PFSK-1 (cell line): ENCODE measurements around the gene MGAT4C.

ENCODE experiments used
- FOXP2 ChIP-seq: optimal IDR thresholded peaks from 2 replicates; pipeline ENCODE3; 2011; ENCODE audit warnings: borderline replicate concordance, control low read depth, inconsistent platforms; ENCODE audit not compliant: insufficient read depth; ENCODE audit errors: extremely low read length, extremely low read depth
- POLR2AphosphoS5 ChIP-seq: IDR thresholded peaks from 2 replicates; pipeline ENCODE4 v1.6.1; 2012; ENCODE audit warnings: low read depth, mild to moderate bottlenecking, control low read depth, low read length, moderate library complexity
- SIN3A ChIP-seq: IDR thresholded peaks from 2 replicates; pipeline ENCODE4 v1.6.1; 2012; ENCODE audit warnings: mild to moderate bottlenecking, low read length, moderate library complexity, borderline replicate concordance; ENCODE audit not compliant: insufficient read depth
- TAF1 ChIP-seq: IDR thresholded peaks from 2 replicates; pipeline ENCODE4 v1.6.1; 2012; ENCODE audit warnings: low read length, control low read depth, borderline replicate concordance; ENCODE audit not compliant: insufficient read depth
- TF ChIP-seq, protein P1 (sequence below), 2 experiments: IDR thresholded peaks; 2 replicates each; pipeline versions ENCODE4 v1.6.1 to v1.8.0; 2011 to 2012; ENCODE audit warnings: low read depth in 2 of 2, low read length in 2 of 2, control low read depth in 1 of 2, inconsistent platforms in 1 of 2, mild to moderate bottlenecking in 1 of 2, moderate library complexity in 1 of 2; ENCODE audit not compliant: insufficient read depth in 1 of 2

Gene MGAT4C

GRCh38 chr12:86170051-86170450 is 86.1 kb downstream of the MGAT4C start:
- no peak for TF ChIP-seq FOXP2
- TF ChIP-seq, protein P1, sequence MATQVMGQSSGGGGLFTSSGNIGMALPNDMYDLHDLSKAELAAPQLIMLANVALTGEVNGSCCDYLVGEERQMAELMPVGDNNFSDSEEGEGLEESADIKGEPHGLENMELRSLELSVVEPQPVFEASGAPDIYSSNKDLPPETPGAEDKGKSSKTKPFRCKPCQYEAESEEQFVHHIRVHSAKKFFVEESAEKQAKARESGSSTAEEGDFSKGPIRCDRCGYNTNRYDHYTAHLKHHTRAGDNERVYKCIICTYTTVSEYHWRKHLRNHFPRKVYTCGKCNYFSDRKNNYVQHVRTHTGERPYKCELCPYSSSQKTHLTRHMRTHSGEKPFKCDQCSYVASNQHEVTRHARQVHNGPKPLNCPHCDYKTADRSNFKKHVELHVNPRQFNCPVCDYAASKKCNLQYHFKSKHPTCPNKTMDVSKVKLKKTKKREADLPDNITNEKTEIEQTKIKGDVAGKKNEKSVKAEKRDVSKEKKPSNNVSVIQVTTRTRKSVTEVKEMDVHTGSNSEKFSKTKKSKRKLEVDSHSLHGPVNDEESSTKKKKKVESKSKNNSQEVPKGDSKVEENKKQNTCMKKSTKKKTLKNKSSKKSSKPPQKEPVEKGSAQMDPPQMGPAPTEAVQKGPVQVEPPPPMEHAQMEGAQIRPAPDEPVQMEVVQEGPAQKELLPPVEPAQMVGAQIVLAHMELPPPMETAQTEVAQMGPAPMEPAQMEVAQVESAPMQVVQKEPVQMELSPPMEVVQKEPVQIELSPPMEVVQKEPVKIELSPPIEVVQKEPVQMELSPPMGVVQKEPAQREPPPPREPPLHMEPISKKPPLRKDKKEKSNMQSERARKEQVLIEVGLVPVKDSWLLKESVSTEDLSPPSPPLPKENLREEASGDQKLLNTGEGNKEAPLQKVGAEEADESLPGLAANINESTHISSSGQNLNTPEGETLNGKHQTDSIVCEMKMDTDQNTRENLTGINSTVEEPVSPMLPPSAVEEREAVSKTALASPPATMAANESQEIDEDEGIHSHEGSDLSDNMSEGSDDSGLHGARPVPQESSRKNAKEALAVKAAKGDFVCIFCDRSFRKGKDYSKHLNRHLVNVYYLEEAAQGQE (IDR thresholded peaks at IDR 0.05; ENCODE audit: insufficient read depth in 1 of 2, low read depth in 2 of 2, low read length in 2 of 2), result no peak
- no peak for TF ChIP-seq POLR2AphosphoS5
- TF ChIP-seq TAF1, result no peak
- no peak for TF ChIP-seq SIN3A

DNA sequence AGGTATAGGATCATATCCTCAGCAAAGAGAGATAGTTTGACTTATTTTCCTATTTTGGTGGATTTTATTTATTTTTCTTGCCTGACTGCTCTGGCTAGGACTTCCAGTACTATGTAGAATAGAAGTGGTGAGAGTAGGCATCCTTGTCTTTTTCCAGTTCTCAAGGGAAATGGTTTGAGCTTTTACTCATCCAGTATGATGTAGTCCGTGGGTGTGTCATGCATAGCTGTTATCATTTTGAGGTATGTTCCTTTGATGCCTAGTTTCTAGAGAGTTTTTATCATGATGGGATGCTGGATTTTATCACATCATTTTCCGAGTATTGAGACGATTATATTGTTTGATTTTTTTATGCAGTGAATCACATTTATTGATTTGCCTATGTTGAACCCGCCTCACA is 97.2 kb downstream of the MGAT4C start:
- no peak for TF ChIP-seq TAF1
- no peak for TF ChIP-seq SIN3A
- TF ChIP-seq, protein P1 (IDR thresholded peaks at IDR 0.05; ENCODE audit: insufficient read depth in 1 of 2, low read depth in 2 of 2, low read length in 2 of 2), result no peak
- TF ChIP-seq FOXP2, result no peak
- TF ChIP-seq POLR2AphosphoS5, result no peak

- TF ChIP-seq POLR2AphosphoS5, result no peak
- TF ChIP-seq SIN3A, result no peak
- TF ChIP-seq TAF1, result no peak
- TF ChIP-seq, protein P1 (IDR thresholded peaks at IDR 0.05; ENCODE audit: insufficient read depth in 1 of 2, low read depth in 2 of 2, low read length in 2 of 2), result no peak
- no peak for TF ChIP-seq FOXP2
These were observed 101.6 kb downstream of the MGAT4C start for GRCh38 chr12:86154620-86155019.

GRCh38 chr12:86148612-86149011 is 107.6 kb downstream of the MGAT4C start:
- TF ChIP-seq TAF1, result no peak
- TF ChIP-seq SIN3A, result no peak
- no peak for TF ChIP-seq FOXP2
- TF ChIP-seq POLR2AphosphoS5, result no peak
- TF ChIP-seq, protein P1 (IDR thresholded peaks at IDR 0.05; ENCODE audit: insufficient read depth in 1 of 2, low read depth in 2 of 2, low read length in 2 of 2), result no peak

DNA sequence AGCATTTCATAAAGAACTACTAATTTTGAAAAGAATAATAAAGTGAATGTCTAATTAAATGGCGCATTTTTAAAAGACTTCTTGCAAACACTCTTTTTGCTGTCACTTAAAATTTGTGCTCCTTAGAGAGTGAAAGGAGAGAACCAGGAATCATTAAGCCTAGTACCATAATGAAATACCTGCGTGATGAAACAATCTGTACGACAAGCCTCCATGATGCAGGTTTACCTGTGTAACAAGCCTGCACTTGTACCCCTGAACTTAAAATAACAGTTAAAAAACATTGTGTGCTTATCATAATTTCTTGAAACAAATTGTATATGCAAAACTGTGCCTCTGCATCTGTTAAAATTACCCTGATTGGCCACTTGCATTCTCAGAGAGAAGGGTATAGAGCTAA is 108.1 kb downstream of the MGAT4C start:
- TF ChIP-seq SIN3A, result no peak
- TF ChIP-seq, protein P1 (IDR thresholded peaks at IDR 0.05; ENCODE audit: insufficient read depth in 1 of 2, low read depth in 2 of 2, low read length in 2 of 2), result no peak
- TF ChIP-seq POLR2AphosphoS5, result no peak
- TF ChIP-seq TAF1, result no peak
- no peak for TF ChIP-seq FOXP2
